HG03521 (cell line): ENCODE measurements around the gene SERPINA5.
"Not testable (repeated sequence)": the region's sequence is repeated elsewhere in the genome, so short reads cannot be mapped to it uniquely, and the experiment has no call there.

ENCODE experiments used
- ATAC-seq: cut with Tn5 transposase; IDR thresholded peaks from one replicate; pipeline ENCODE4 v1.9.1; 2021; ENCODE audit warnings: mild to moderate bottlenecking, moderate library complexity; ENCODE audit not compliant: unreplicated experiment

SERPINA5 gene

DNA sequence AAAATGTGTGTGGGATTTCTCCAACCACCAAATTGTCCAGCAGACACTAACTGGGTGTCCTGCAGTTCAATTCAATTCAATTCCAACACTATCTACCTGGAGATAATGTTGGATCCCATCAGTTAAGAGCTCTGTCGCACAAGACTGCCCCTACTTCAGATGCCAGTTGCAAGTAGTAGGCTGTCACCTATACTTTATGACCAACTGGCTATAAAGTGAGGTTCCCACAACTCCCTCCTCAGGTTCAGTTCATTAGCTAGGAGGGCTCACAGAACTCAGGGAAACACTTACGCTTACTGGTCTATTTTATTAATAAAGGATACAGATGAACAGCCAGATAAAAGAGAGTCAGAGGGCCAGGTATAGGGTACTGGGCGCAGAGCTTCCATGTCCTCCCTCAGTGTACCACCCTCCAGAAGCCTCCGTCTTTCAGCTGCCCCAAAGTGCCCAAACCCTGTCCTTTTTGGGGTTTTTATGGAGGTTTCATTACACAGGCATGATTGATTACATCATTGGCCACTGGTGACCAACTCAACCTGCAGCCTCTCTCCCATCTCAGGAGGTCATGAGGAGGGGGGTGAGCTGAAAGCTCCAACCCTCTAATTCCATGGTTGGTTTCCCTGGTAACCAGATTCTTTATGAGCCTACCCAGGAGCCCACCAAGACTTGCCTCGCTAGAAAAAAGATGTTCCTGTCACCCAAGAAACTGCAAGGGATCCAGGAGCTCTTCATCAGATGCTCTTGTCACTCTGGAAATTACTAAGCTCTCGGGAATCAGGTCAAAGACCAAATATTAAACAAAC, 7.5 kb upstream of the SERPINA5 start:
- ATAC-seq, result no peak

DNA sequence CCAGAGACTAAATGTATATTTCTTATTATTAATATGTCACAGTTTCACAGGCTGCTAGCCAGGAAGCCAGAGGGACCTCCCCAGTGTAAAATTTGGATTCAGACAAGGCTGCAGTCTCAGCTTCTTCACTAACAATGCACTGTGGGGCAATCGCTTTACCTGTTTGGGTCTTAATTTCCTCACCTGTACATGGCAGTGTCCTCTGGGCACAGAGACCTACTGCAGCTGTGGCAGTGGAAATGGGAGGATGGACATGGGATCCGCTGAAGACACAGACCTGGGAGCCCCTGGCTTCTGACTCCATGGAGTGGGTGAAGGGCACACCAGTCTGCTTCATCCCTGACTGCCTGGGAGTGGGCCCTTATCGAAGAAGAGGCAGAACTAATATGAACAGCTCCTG, 6.9 kb upstream of the SERPINA5 start:
- no peak for ATAC-seq

GRCh38 chr14:94575730-94576585, 5.3 kb upstream of the SERPINA5 start:
- ATAC-seq, result no peak

DNA sequence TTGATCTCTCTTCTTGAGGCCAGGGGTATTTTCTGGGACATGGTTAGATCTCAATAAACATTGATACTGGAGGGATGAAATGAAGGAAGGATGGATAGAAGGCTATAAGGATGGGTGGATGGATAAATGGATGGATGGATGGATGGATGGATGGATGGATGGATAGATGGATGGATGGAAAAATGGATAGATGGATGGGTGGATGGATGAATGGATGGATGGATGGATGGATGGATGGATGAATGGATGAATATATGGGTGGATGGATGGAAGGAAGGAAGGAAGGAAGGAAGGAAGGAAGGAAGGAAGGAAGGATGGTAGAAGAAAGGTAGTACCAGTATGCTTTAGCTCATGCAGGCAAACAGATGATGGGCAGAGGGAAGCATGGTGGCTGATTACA, 3.8 kb upstream of the SERPINA5 start:
- not testable (repeated sequence) for ATAC-seq

- ATAC-seq, result no peak
These were observed 2.5 kb upstream of the SERPINA5 start for GRCh38 chr14:94578712-94579111.

DNA sequence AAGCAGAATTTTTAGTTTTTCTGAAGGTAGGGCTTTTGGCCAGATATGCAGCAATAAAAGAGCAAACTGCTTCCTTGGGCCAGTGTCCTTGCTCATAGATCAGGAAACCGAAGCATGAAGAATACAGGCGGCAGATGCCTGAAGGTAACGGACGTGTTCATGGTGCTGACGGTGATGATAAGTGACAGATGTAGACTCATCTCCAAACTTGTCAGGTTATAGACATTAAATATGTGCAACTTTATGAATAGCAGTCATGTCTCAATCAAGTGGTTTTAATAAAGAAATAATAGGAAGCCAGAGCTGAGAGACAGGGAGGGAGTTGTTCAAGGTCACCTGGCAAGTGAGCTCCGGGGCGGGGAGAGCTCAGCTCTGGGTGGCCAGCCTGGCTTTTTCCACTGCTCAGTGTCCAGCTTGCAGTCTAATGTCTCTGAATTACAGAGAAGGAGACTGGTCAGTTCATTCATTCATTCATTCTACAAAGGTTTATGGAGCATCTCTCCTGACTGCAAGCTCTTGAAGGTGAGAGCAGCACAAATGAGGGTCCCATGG, 1.0 kb downstream of the SERPINA5 start:
- ATAC-seq, result no peak

- ATAC-seq, result no peak
These were observed 1.6 kb downstream of the SERPINA5 start for GRCh38 chr14:94582851-94583250.

DNA sequence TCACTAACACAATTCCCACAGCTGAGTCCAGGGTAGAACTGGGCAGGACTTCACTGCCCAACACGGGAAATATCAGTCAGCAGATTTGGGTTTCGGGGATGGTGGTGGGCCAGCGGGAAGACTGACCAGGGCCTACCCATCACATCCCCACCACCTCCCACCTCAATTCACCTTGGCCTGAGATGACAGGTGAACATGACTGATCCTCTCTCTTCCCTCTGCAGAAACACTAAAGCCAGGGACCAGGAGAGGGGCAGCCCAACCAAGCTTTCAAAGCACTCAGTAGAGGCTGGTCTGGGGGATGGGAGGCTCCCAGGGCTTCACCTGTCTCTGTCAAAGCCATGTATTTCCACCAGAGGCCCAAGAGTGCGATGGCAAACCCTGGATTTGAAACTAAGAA, 2.3 kb downstream of the SERPINA5 start:
- no peak for ATAC-seq

DNA sequence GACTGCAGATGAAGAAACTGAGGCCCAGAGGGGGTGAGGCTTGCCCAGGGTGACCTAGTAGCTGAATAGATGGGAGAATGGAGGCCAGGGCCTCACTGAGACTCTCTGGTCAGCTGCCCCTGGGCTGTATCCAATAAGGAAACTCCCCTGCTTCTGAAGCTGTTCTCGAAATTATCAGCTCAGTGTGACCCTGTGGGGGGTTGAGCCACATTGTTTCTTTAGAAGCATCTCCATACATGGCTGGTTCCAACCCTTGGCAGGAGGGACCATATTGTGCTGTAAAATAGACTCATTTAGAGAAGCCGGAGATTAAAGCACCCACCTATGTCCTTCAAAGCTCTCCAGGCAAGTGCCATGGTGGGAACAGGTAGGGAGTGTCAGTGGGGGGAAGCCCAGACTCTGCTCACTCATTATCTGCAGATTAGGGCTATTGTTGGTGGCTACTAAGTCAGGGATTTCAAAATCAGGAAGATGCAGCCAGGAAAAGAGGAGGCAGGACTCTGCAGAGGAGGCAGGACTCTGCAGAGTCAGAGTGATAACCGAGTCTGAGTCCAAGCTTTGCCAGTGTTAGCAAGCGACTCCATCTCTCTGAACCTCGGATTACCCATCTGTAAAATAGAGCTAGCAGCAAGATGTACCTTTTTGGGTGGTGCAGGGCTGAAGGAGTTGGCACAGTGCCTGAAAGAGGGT, 3.5 kb downstream of the SERPINA5 start:
- ATAC-seq, result no peak

DNA sequence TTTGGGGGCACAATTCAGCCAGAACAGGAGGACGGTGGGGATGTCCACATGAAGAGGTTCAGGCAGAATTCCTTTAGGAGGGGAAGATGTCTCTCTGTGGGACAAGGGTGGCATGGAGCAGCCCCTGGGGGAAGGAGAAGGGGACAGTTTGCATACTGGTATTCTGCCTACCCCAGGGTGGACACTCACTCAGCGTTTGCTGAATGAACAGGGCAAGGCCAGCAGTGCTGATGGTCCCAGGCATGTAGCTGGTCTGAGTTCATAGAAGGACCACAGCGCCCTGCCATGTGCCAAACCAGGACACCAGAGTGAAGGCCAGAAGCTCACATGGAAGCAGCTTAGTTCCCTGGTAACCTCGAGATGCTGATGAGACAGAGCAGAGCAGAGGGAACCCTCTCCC, 5.4 kb downstream of the SERPINA5 start:
- ATAC-seq, result no peak

DNA sequence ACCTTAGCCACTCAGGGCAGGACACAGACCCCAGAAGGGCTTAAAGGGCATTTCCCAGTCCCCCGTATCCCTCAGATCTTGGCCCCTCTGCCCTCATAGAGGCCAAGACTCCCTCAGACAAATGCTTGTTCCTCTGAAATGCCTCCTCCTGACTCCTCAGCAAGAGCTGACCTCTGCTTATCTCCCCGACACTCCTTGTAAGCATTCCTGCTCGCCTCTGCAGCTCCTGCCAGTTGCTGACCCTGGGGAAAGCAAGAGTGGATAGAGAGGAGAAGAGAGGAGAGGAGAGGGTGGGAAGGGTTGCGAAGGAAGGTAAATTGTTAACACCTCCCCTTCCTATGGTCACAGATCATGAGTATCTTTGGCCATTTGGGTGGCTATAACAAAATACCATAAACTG, 7.1 kb downstream of the SERPINA5 start:
- no peak for ATAC-seq

- no peak for ATAC-seq
These were observed 9.8 kb downstream of the SERPINA5 start for GRCh38 chr14:94591073-94591472.

DNA sequence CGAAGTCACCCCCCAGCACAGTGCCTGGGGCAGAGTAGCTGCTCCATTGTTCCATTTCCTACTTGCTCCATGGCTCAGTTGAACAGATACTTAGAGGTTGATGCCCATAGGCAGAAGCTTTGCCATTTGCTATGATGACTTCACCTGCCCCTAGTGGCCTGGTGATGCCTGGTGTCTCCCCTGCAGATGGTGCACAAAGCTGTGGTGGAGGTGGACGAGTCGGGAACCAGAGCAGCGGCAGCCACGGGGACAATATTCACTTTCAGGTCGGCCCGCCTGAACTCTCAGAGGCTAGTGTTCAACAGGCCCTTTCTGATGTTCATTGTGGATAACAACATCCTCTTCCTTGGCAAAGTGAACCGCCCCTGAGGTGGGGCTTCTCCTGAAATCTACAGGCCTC, 10.6 kb downstream of the SERPINA5 start:
- ATAC-seq, result no peak

DNA sequence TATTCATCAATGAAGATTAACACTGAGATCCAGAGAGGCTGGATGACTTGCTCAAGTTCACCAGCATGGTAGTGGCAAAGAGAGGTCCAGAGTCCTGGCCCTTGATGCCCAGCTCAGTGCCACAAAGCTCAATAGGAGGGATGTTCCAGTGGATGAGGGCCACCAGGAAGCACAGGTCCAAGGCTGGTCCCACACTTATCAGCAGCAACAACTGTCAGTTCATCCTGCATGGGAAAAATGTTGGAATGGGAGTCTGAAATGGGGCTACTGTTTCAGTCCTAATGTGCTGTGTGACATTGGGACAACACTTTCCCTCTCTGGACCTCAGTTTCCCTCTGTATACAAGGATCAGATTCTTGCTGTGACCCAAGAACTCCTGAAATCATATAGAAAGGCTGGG, 11.2 kb downstream of the SERPINA5 start:
- no peak for ATAC-seq

DNA sequence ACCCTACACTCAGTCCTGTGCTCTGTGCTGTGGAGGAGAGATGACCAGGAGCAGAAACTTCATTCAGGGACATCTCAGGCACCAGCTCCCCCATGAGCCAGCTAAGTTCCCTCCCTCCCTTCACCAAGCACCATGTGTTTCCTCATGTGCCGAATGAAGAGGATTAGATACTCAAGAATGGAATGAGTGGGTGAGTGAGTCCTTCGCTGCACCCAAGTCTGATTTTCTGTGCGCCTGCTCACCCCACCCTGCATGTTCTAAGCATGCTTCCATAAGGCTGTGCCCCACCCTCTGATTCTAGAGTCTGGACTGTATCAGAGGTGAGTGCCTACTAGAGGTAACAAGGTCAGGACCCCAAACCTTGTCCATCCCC, 12.1 kb downstream of the SERPINA5 start:
- no peak for ATAC-seq

DNA sequence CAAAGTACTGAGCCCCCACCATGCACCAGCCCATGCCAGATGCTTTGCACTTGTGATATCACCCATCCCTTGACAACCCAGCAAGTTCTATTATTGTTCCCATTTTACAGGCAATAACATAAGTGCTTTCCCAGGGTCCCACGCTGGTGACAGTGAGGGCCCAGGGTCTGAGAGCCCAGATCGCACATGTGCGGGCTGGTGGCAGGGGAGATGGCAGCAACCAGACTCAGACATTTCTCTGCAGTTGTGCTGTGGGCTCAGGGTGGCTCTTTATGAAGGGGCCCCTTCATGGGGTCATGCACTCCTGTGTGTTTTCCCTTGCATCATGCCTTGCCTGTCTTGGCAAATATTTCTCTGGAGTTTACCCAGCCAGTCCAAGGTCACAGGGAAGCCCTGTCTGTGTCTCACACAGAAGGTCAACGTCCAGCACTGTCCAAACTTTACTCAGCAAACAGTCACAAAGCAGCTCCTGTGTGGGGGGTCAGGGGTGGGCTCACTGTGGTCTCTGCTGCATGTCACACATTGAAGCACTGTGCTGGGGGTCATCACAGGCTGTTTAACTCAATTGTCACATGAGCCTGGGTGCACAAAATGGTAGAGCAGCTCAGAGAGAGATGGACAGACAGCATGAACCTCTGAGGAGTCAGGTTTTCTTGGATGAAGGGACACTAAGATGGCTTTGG, 12.7 kb downstream of the SERPINA5 start:
- ATAC-seq, result no peak

GRCh38 chr14:94594441-94594840, 13.2 kb downstream of the SERPINA5 start:
- ATAC-seq, result no peak

GRCh38 chr14:94595912-94596311, 14.7 kb downstream of the SERPINA5 start:
- no peak for ATAC-seq

GRCh38 chr14:94596361-94596760, 15.1 kb downstream of the SERPINA5 start:
- no peak for ATAC-seq

- ATAC-seq, result no peak
These were observed 16.6 kb downstream of the SERPINA5 start for GRCh38 chr14:94597788-94598187.

DNA sequence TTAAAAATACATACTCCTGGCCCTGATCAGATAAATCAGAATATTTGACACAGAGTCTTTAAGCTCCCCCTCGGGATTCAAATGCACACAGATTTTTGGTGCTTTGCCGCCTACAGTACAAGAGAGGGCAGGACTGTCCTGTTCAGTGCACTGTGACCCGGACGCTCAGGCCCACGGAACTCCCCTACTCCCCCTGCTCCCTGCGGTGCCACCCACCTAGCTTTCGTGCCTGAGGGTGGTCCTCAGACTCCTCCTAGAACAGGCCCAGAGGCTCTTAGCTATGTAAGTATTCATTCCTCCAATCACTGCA, 17.2 kb downstream of the SERPINA5 start:
- ATAC-seq, result no peak
